Keratinocyte (primary cell): Measurements from ENCODE around the gene PFDN4. TPM values are rescaled to one million over a fixed set of nuclear protein-coding genes. Genes with fewer than 3 reads are reported as not detected.

Experiments
- DNase-seq: peaks from one replicate; pipeline ENCODE4 v3.0.0-alpha.2; 2011; ENCODE audit warnings: low read depth, missing footprints, low spot score
- FAIRE-seq: peaks from 2 replicates; lab custom pipeline; 2011; peaks lifted over from hg19 to GRCh38; lab: Jason Lieb, UNC
- H2AFZ ChIP-seq: 2 replicates; pipeline ENCODE4 v1.6.0; 2012; ENCODE audit warnings: low read length, control low read depth, inconsistent platforms; ENCODE audit not compliant: control insufficient read depth
- H3K27ac ChIP-seq: 2 replicates; pipeline ENCODE4 v1.5.1; 2011; ENCODE audit warnings: low read length; ENCODE audit not compliant: control insufficient read depth, insufficient read depth
- H3K27me3 ChIP-seq: 3 replicates; pipeline ENCODE4 v1.6.0; 2011; ENCODE audit warnings: low read length; ENCODE audit not compliant: control insufficient read depth, insufficient read depth; ENCODE audit errors: extremely low read depth
- H3K36me3 ChIP-seq, 2 experiments: 2 replicates in 1 of 2; 3 replicates in 1 of 2; pipeline ENCODE4 v1.5.1; 2011; ENCODE audit warnings: low read length in 2 of 2, mild to moderate bottlenecking in 1 of 2; ENCODE audit not compliant: control insufficient read depth in 2 of 2, insufficient read depth in 2 of 2; ENCODE audit errors: extremely low read depth in 1 of 2
- H3K4me1 ChIP-seq: 3 replicates; pipeline ENCODE4 v1.5.1; 2011; ENCODE audit warnings: low read length; ENCODE audit not compliant: control insufficient read depth, insufficient read depth; ENCODE audit errors: extremely low read depth
- H3K4me2 ChIP-seq: 3 replicates; pipeline ENCODE4 v1.6.0; 2011; ENCODE audit warnings: low read depth, low read length; ENCODE audit not compliant: control insufficient read depth, insufficient read depth; ENCODE audit errors: extremely low read depth
- H3K4me3 ChIP-seq, 3 experiments: fragments of 200-600 bp in 1 of 3; sonication (generic) in 1 of 3; 2 replicates in 2 of 3; 3 replicates in 1 of 3; pipeline ENCODE4 v1.5.1; 2011 to 2016; ENCODE audit warnings: low read length in 3 of 3, mild to moderate bottlenecking in 3 of 3, control low read depth in 2 of 3, inconsistent platforms in 1 of 3, low read depth in 1 of 3, mixed read lengths in 1 of 3, mixed run types in 1 of 3, moderate library complexity in 1 of 3; ENCODE audit not compliant: control insufficient read depth in 2 of 3, insufficient read depth in 2 of 3; ENCODE audit errors: extremely low read depth in 1 of 3
- H3K79me2 ChIP-seq: 2 replicates; pipeline ENCODE4 v1.6.0; 2012; ENCODE audit warnings: low read length; ENCODE audit not compliant: control insufficient read depth, insufficient read depth
- H3K9ac ChIP-seq: 3 replicates; pipeline ENCODE4 v1.6.0; 2011; ENCODE audit warnings: low read length; ENCODE audit not compliant: control insufficient read depth, insufficient read depth; ENCODE audit errors: extremely low read depth
- H3K9me1 ChIP-seq: 3 replicates; pipeline ENCODE4 v1.6.0; 2011; ENCODE audit warnings: low read length; ENCODE audit not compliant: control insufficient read depth, insufficient read depth; ENCODE audit errors: extremely low read depth
- H3K9me3 ChIP-seq: 2 replicates; pipeline ENCODE4 v1.5.1; 2012; ENCODE audit warnings: low read depth, low read length; ENCODE audit not compliant: control insufficient read depth
- H4K20me1 ChIP-seq: 3 replicates; pipeline ENCODE4 v1.6.0; 2011; ENCODE audit warnings: low read length; ENCODE audit not compliant: control insufficient read depth, insufficient read depth; ENCODE audit errors: extremely low read depth
- CTCF ChIP-seq, 3 experiments: IDR thresholded peaks in 1 of 3; conservative IDR thresholded peaks in 1 of 3; optimal IDR thresholded peaks in 1 of 3; 2 replicates in 2 of 3; 3 replicates in 1 of 3; pipeline versions ENCODE3 to v1.5.1; 2011; ENCODE audit warnings: low read length in 3 of 3, mild to moderate bottlenecking in 3 of 3, moderate library complexity in 2 of 3, control low read depth in 1 of 3, inconsistent platforms in 1 of 3; ENCODE audit not compliant: insufficient read depth in 2 of 3; ENCODE audit errors: extremely low read depth in 1 of 3
- EZH2 ChIP-seq: IDR thresholded peaks from one replicate; pipeline ENCODE4 v1.6.1; 2012; ENCODE audit warnings: inconsistent platforms, mild to moderate bottlenecking, low read length, moderate library complexity
- dilution Hi-C: fragments of 300-500 bp; cut with MboI; formaldehyde crosslinking; loops from one replicate; pipeline ENCODE4 v1.7.0; 2020; ENCODE audit warnings: low sequenced_read_pairs; ENCODE audit not compliant: extremely low pct_ligation_motif_present
- polyA plus RNA-seq, 5 experiments: library from polyadenylated mRNA; depleted of rRNA in 3 of 5; stranded (reverse) in 3 of 5; stranded (forward) in 1 of 5; unstranded in 1 of 5; fragments of >200 nt; gene quantifications; 1 replicate in 1 of 5; 2 replicates in 3 of 5; 3 replicates in 1 of 5; pipeline versions ENCODE4 v1.2.1 to v1.2.3, GENCODE V29; 2011 to 2012; ENCODE audit warnings: missing spikeins in 2 of 5, low read depth in 1 of 5, low replicate concordance in 1 of 5

PFDN4 gene
- polyA plus RNA-seq, 1 donor (not counting 4 experiments of a cell fraction or from before 2014, with no cell fraction given) = 65.7 TPM

DNA sequence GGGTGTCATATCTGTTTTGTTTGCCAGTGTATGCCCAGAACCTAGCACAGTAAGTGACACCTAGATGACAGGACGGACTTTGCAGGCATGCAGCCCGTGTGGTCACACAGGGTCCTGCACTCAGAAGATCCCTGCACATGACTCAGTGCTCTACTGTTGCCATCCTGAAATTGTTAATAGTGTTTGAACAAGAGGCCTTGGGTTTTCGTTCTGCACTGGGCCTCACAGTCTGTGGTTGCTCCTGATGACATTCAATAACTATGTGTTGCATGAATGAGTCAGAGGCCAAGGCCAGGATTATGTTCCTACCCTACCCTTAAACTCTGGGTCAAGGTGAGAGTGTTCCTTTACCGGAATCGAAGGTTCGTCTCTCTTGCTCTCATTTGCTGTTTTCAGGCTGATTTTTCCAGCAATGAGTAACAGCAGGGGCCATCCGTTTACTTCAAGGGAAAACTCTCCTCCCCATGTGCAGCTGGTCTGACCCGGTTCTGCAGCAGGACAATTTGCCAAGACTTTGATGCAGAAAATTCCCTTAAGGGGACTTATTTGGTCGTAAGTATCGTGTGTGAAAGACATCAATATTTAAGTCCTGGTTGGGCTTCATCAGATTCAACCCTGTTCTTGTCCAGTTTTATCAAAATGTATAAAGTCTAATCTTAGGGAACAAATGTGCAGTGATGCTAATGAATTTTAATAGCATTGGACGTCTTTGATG, 13.0 kb upstream of the PFDN4 start:
- H3K4me2 ChIP-seq = peak overlapping the region; percentile 15
- no peaks in the 10 kb centered on the region for H3K9me3 ChIP-seq
- TF ChIP-seq EZH2 (no peak), CTCF (optimal IDR thresholded peaks at IDR 0.05 in 1 of 3, IDR thresholded peaks at IDR 0.05 in 1 of 3, conservative IDR thresholded peaks at IDR 0.05 in 1 of 3; ENCODE audit: extremely low read depth in 1 of 3, insufficient read depth in 2 of 3, low read length in 3 of 3) (peak in 1 of 3 experiments; percentile 28)
- H4K20me1 ChIP-seq = no peaks in the 10 kb centered on the region
- peak; percentile 75 for FAIRE-seq
- H3K9me1 ChIP-seq = no peaks in the 10 kb centered on the region
- no peak for DNase-seq
- no peak overlapping the region for H3K9ac ChIP-seq
- peak overlapping the region; percentile 12 for H2AFZ ChIP-seq
- no peak overlapping the region for H3K27ac ChIP-seq
- no peaks in the 10 kb centered on the region for H3K79me2 ChIP-seq
- no peaks in the 10 kb centered on the region for H3K27me3 ChIP-seq
- dilution Hi-C loops = no loop called here
- peaks cover 40% of the 10 kb centered on the region for H3K4me1 ChIP-seq
- no peaks in the 10 kb centered on the region for H3K36me3 ChIP-seq
- H3K4me3 ChIP-seq = no peak overlapping the region

DNA sequence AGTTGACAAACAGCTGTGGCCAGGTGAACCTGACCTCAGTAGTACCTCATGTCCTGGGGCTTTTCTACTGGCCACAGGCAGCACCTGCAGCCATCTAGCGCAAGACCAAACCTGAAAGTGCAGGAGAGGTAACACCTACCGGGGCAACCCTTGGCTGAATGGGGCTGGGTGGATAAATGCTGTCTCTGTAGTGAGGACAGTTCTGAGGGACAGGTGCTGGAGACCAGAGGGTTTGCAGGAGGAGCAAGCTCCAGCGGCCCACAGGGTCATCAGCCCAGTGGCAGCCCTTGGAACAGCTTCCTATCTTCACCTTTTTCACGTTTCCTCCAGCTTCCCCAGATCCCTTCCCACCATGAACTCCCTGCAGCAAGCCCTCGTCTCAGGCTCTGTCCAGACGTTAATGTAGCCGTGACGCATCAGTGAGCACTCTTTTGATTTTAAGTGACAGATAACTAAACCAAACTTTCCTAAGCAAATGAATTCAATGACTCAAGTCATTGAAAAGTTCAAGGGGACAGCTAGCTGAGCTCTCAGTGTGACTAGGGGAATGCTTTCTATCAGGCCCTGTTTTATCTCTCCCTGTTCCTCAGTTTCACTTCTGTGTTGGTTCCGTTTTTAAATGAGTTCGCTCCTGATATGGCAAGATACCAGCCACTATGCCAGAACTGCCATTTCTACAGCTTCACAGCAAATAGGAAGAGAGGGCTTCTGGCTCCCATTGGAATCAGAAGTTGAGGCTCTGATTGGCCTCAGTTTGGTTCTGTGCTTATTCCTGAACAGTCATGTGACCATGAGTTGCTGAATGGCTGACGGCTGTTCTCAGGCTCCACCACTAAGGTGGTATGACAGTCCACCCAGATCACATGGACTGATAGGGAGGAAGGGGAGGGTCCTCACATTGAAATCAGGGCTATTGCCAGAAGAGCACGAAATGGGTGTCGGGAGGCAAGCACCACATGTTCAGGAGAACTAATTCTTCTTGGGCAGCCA, 12.1 kb upstream of the PFDN4 start:
- no peak for FAIRE-seq
- H3K9me1 ChIP-seq = no peaks in the 10 kb centered on the region

More for the DNA sequence above, 12.1 kb upstream of the PFDN4 start:
- TF ChIP-seq EZH2 = no peak
- TF ChIP-seq CTCF (optimal IDR thresholded peaks at IDR 0.05 in 1 of 3, IDR thresholded peaks at IDR 0.05 in 1 of 3, conservative IDR thresholded peaks at IDR 0.05 in 1 of 3; ENCODE audit: extremely low read depth in 1 of 3, insufficient read depth in 2 of 3, low read length in 3 of 3) = no peak
- Histone ChIP-seq H2AFZ (no peak overlapping the region), H3K27ac (no peak overlapping the region), H3K4me2 (no peak overlapping the region), H4K20me1 (no peaks in the 10 kb centered on the region), H3K4me3 (no peak overlapping the region), H3K4me1 (peaks cover 40% of the 10 kb centered on the region), H3K9ac (no peak overlapping the region), H3K79me2 (no peaks in the 10 kb centered on the region), H3K36me3 (no peaks in the 10 kb centered on the region), H3K9me3 (no peaks in the 10 kb centered on the region), H3K27me3 (no peaks in the 10 kb centered on the region)
- no peak for DNase-seq
- dilution Hi-C loops = no loop called here
